Gastrocnemius medialis (tissue), 4 donors: ENCODE measurements around the gene RIBC2.
"Not testable (repeated sequence)": the region's sequence is repeated elsewhere in the genome, so short reads cannot be mapped to it uniquely, and the experiment has no call there.

Experiments
- POLR2A ChIP-seq, 2 donors: fragments of 450-650 bp; IDR thresholded peaks; one replicate each; pipeline ENCODE4 v1.6.1; 2017; ENCODE audit warnings: antibody characterized with exemption in 2 of 2, mild to moderate bottlenecking in 2 of 2, moderate library complexity in 2 of 2
- TF ChIP-seq, protein P1 (sequence below), 5 experiments: fragments of 450-650 bp in 3 of 5; fragments of 200-600 bp in 2 of 5; sonication (generic) in 2 of 5; IDR thresholded peaks in 4 of 5; conservative IDR thresholded peaks in 1 of 5; 1 replicate in 4 of 5; 2 replicates in 1 of 5; pipeline ENCODE4 v1.5.1; 2016 to 2019; ENCODE audit warnings: antibody characterized with exemption in 5 of 5, mild to moderate bottlenecking in 3 of 5, moderate library complexity in 3 of 5

DNA sequence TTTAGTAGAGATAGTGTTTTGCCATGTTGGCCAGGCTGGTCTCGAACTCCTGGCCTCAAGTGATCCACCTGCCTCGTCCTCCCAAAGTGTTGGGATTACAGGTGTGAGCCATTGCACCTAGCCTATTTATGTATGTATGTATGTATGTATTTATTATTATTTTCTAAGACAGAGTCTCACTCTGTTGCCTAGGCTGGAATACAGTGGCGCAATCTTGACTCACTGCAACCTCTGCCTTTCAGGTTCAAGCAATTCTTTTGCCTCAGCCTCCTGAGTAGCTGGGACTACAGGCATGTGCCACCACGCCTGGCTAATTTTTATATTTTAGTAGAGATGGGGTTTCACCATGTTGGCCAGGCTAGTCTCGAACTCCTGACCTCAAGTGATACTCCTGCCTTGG lies 35.9 kb downstream of the RIBC2 start:
- TF ChIP-seq, protein P1, sequence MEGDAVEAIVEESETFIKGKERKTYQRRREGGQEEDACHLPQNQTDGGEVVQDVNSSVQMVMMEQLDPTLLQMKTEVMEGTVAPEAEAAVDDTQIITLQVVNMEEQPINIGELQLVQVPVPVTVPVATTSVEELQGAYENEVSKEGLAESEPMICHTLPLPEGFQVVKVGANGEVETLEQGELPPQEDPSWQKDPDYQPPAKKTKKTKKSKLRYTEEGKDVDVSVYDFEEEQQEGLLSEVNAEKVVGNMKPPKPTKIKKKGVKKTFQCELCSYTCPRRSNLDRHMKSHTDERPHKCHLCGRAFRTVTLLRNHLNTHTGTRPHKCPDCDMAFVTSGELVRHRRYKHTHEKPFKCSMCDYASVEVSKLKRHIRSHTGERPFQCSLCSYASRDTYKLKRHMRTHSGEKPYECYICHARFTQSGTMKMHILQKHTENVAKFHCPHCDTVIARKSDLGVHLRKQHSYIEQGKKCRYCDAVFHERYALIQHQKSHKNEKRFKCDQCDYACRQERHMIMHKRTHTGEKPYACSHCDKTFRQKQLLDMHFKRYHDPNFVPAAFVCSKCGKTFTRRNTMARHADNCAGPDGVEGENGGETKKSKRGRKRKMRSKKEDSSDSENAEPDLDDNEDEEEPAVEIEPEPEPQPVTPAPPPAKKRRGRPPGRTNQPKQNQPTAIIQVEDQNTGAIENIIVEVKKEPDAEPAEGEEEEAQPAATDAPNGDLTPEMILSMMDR (IDR thresholded peaks at IDR 0.05 in 4 of 5, conservative IDR thresholded peaks at IDR 0.05 in 1 of 5), result not testable (repeated sequence)
- TF ChIP-seq POLR2A (IDR thresholded peaks at IDR 0.05), result not testable (repeated sequence)
